GM18951 (cell line): ENCODE measurements around the gene TBKBP1.

Experiments used
- POLR2A ChIP-seq: IDR thresholded peaks from 4 replicates; pipeline ENCODE4 v1.6.1; 2011; ENCODE audit warnings: mild to moderate bottlenecking; ENCODE audit not compliant: insufficient read length, insufficient read depth; ENCODE audit errors: extremely low read depth
- in situ Hi-C: fragments of 300-500 bp; cut with MboI; formaldehyde crosslinking; loops from one replicate; pipeline ENCODE4 v1.12.0; 2022; ENCODE audit warnings: low sequenced_read_pairs, mixed read lengths, inconsistent platforms; ENCODE audit not compliant: unreplicated experiment

TBKBP1 gene

DNA sequence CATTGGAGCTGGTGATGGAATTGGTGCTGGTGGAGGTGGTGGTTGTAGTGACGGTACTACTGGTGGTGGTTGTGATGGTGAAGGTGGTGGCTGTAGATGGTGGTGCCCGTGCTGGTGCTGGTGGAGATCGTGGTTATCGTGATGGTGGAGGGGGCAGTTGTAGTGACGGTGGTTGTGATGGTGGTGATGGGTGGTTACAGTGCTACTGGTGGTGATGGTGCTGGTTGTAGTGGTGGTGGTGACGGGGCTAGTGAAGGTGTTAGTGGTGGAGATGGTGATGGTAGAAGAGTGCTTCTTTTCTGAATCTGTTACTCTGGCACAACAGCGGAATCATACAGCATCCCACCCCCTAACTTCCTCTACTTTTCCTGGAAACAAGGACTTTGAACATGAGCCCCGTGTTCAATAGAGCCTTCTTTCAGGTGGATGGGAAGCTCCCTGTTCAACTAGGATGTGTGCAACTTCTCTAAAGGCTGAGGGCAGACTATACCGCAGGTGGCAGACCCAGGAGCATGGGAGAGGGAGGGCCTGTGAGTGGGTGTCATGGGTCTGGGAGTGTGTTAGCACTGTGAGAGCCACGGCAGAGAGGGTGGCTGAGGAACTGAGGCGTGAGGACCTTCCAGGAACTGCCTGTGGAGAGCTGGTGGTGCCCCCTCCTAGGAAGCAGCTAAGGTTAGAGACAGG lies 47.3 kb downstream of the TBKBP1 start:
- in situ Hi-C loops, result no loop called here

DNA sequence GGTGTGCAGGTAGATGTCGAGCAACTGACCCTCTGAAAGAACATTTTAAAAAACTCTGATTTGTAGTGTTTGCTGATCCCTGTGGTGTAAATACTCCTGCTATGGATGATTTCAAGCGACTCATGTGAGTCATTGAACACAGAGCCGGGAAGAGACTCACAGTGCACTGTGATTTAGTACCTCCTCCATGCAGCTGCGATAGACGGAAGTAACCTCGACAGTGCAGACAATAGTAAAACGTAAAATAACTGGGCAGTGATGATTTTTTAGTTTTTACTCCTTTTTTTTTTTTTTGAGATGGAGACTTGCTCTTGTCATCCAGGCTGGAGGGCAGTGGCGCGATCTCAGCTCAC lies 47.8 kb downstream of the TBKBP1 start:
- in situ Hi-C loops, result no loop called here
- no peak for TF ChIP-seq POLR2A

More for the DNA sequence above, 47.3 kb downstream of the TBKBP1 start:
- no peak for TF ChIP-seq POLR2A

GRCh38 chr17:47742319-47743181 lies 48.6 kb downstream of the TBKBP1 start:
- TF ChIP-seq POLR2A, result no peak
- in situ Hi-C loops, result no loop called here

GRCh38 chr17:47744168-47745036 lies 50.4 kb downstream of the TBKBP1 start:
- in situ Hi-C loops, result no loop called here
- TF ChIP-seq POLR2A, result no peak

- in situ Hi-C loops, result no loop called here
- TF ChIP-seq POLR2A, result no peak
These were observed 51.0 kb downstream of the TBKBP1 start for GRCh38 chr17:47745037-47745380.

DNA sequence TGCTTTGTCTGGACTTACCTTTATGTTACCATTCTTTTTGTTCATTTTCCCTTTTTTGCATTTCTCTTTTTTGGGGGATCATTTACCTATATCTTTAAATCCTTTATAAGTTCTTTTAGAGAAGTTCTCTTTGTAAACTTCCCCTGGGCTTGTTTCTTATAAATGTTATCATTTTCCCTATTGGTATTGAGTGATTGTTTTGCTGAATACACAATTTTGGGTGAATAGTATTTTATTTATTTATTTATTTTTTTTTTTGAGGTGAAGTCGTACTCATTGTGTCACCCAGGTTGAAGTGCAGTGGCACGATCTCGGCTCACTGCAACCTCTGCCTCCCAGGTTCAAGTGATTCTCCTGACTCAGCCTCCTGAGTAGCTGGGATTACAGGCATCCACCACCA lies 57.5 kb downstream of the TBKBP1 start:
- no peak for TF ChIP-seq POLR2A
- in situ Hi-C loops, result no loop called here

DNA sequence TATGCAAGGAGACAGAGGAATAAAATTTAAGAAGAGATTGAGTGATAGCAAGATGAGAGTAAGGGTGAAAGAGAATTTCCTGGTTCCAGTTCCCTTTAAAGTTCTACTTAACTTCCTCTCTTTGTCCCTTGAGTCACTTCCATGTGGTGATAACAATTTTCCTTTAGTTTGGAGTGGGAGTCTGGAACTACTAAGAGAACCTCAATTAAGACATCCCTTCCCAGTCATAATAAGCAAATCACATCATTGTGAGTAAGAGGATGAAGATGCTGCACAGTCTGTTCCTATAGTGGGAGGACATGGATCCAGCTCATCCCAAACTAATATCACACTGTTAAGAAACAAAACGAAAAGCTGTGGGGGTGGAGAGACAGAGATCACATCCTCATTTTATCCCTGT lies 63.4 kb downstream of the TBKBP1 start:
- TF ChIP-seq POLR2A, result no peak

GRCh38 chr17:47760409-47761140 lies 66.6 kb downstream of the TBKBP1 start:
- in situ Hi-C loops, result no loop called here
- no peak for TF ChIP-seq POLR2A

More for the DNA sequence above, 63.4 kb downstream of the TBKBP1 start:
- in situ Hi-C loops, result no loop called here
